GM23248 (cell line): ENCODE results near the gene IGFBP4. TPM values are rescaled to one million over a fixed set of nuclear protein-coding genes. Genes with fewer than 3 reads are reported as not detected.
A peak's percentile ranks its signal among the peaks of the same experiment; 100 is the strongest.

ENCODE experiments used
- DNase-seq: peaks from one replicate; pipeline ENCODE4 v3.0.0-alpha.2; 2015
- H2AFZ ChIP-seq: fragments of 200-600 bp; sonication (generic); 2 replicates; pipeline ENCODE4 v1.6.1; 2016; ENCODE audit warnings: antibody characterized with exemption
- H3F3A ChIP-seq: fragments of 200-600 bp; sonication (generic); 2 replicates; pipeline ENCODE4 v1.6.1; 2016; ENCODE audit warnings: mild to moderate bottlenecking, antibody characterized with exemption, mixed run types; ENCODE audit not compliant: insufficient read depth
- H3K27ac ChIP-seq: fragments of 200-600 bp; sonication (generic); 2 replicates; pipeline ENCODE4 v1.5.1; 2016; ENCODE audit warnings: mild to moderate bottlenecking
- H3K27me3 ChIP-seq: fragments of 200-600 bp; sonication (generic); replicated peaks from 2 replicates; pipeline ENCODE4 v1.6.1; 2016; ENCODE audit warnings: mild to moderate bottlenecking; ENCODE audit not compliant: insufficient read depth
- H3K36me3 ChIP-seq: fragments of 200-600 bp; sonication (generic); 2 replicates; pipeline ENCODE4 v1.6.1; 2016; ENCODE audit warnings: low read depth, mild to moderate bottlenecking
- H3K4me1 ChIP-seq: fragments of 200-600 bp; sonication (generic); 2 replicates; pipeline ENCODE4 v1.6.1; 2016; ENCODE audit warnings: mild to moderate bottlenecking; ENCODE audit not compliant: insufficient read depth
- H3K4me2 ChIP-seq: fragments of 200-600 bp; sonication (generic); one replicate; pipeline ENCODE4 v1.6.1; 2016; ENCODE audit warnings: mild to moderate bottlenecking; ENCODE audit not compliant: unreplicated experiment
- H3K4me3 ChIP-seq: fragments of 200-600 bp; sonication (generic); 2 replicates; pipeline ENCODE4 v1.5.1; 2016; ENCODE audit warnings: mild to moderate bottlenecking
- H3K79me2 ChIP-seq: fragments of 200-600 bp; sonication (generic); 2 replicates; pipeline ENCODE4 v1.6.1; 2016; ENCODE audit warnings: mild to moderate bottlenecking; ENCODE audit not compliant: insufficient read depth
- H3K9ac ChIP-seq: fragments of 200-600 bp; sonication (generic); 2 replicates; pipeline ENCODE4 v1.6.1; 2016; ENCODE audit warnings: mild to moderate bottlenecking
- H3K9me2 ChIP-seq: fragments of 200-600 bp; sonication (generic); 2 replicates; pipeline ENCODE4 v1.6.1; 2016; ENCODE audit warnings: mixed run types, mild to moderate bottlenecking, moderate library complexity; ENCODE audit not compliant: insufficient read depth
- H3K9me3 ChIP-seq: fragments of 200-600 bp; sonication (generic); one replicate; pipeline ENCODE4 v1.6.1; 2017; ENCODE audit warnings: low read depth
- H4K20me1 ChIP-seq: fragments of 200-600 bp; sonication (generic); 2 replicates; pipeline ENCODE4 v1.6.0; 2016; ENCODE audit not compliant: insufficient read depth
- EZH2 ChIP-seq: fragments of 200-600 bp; sonication (generic); IDR thresholded peaks from 2 replicates; pipeline ENCODE4 v1.6.1; 2018; ENCODE audit warnings: antibody characterized with exemption, mild to moderate bottlenecking; ENCODE audit not compliant: insufficient read depth, poor library complexity, severe bottlenecking
- EZH2phosphoT487 ChIP-seq: fragments of 200-600 bp; sonication (generic); IDR thresholded peaks from 2 replicates; pipeline ENCODE4 v1.6.1; 2018; ENCODE audit warnings: antibody characterized with exemption, moderate library complexity, mild to moderate bottlenecking, low read depth; ENCODE audit not compliant: insufficient read depth
- WGBS, 2 experiments: methylation state at CpG; one replicate each; pipeline ENCODE4 v1.1.6; 2015 to 2017; ENCODE audit warnings: low lambda C conversion rate in 2 of 2, low coverage in 1 of 2; ENCODE audit errors: missing lambda C conversion rate in 2 of 2; 5-methylcytosine and 5-hydroxymethylcytosine counted together
- in situ Hi-C: fragments of 300-500 bp; cut with MboI; formaldehyde crosslinking; loops from 2 replicates; pipeline ENCODE4 v1.15.0; 2020
- polyA plus RNA-seq: library from polyadenylated mRNA; unstranded; fragments of >200 nt; fragmentation: Nextera tagmentation; extraction: Ambion mirVana; gene quantifications from 2 replicates; pipeline ENCODE4 v1.2.1, GENCODE V29; 2016
- total RNA-seq: library from RNA; depleted of rRNA; stranded (reverse); fragments of >200 nt; shearing (Covaris generic); gene quantifications from 2 replicates; pipeline ENCODE4 v1.2.3, GENCODE V29; 2014

IGFBP4 gene
- total and polyA plus RNA-seq, 2 experiments from 2014 or later = 408 to 1,209 TPM

DNA sequence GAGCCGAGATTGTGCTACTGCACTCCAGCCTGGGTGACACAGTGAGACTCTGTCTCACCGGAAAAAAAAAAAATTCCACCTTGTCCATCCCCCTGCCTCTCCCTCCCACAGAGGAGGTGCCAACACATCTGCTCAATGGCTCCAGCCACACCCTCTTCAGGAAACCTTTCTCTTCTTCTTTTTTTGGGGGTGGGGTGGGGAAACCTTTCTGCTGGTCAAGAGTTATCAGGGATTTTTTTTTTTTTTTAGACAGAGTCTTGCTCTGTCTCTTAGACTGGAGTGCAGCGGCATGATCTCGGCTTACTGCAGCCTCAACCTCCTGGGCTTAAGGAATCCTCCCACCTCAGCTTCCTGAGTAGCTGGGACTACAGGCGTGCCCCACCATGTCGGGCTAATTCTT is 39.5 kb downstream of the IGFBP4 start:
- H3F3A ChIP-seq = peaks cover 32% of the 10 kb centered on the region
- H4K20me1 ChIP-seq = no peaks in the 10 kb centered on the region
- H3K79me2 ChIP-seq = no peaks in the 10 kb centered on the region
- peaks cover 52% of the 10 kb centered on the region for H3K4me1 ChIP-seq
- DNase-seq = no peak
- WGBS, 2 experiments = 90 to 94% methylated on average over 6 of the region's 6 CpGs
- no peaks in the 10 kb centered on the region for H3K9me2 ChIP-seq
- no peaks in the 10 kb centered on the region for H3K9me3 ChIP-seq
- H2AFZ ChIP-seq = no peak overlapping the region
- no peak overlapping the region for H3K27ac ChIP-seq
- TF ChIP-seq EZH2 (no peak), EZH2phosphoT487 (no peak)
- in situ Hi-C loops = no loop called here
- H3K27me3 ChIP-seq = no peaks in the 10 kb centered on the region
- H3K9ac ChIP-seq = no peak overlapping the region
- no peaks in the 10 kb centered on the region for H3K36me3 ChIP-seq
- H3K4me2 ChIP-seq = no peak overlapping the region
- no peak overlapping the region for H3K4me3 ChIP-seq

DNA sequence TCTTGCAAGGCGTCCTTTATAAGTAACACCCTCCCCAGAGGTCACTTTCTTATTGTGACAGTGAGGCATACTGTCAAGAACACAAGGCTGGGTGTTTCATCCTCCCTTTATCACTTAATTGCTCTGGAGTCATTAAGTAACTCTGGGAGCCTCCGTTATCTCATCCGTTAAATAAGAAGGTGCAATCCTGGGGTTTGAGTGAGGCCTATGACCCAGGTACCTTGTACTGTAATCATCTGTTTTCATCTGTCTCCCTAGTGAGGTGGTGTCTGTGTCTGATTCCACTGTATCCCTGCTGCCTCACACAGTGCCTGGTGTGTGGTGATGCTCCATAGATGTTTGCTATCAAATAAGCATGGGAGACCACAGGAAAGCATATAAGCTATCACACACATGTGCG is 40.4 kb downstream of the IGFBP4 start:
- H3K9ac ChIP-seq = no peak overlapping the region
- in situ Hi-C loops = no loop called here
- 96 to 98% methylated on average over 4 of the region's 4 CpGs for WGBS, 2 experiments

DNA sequence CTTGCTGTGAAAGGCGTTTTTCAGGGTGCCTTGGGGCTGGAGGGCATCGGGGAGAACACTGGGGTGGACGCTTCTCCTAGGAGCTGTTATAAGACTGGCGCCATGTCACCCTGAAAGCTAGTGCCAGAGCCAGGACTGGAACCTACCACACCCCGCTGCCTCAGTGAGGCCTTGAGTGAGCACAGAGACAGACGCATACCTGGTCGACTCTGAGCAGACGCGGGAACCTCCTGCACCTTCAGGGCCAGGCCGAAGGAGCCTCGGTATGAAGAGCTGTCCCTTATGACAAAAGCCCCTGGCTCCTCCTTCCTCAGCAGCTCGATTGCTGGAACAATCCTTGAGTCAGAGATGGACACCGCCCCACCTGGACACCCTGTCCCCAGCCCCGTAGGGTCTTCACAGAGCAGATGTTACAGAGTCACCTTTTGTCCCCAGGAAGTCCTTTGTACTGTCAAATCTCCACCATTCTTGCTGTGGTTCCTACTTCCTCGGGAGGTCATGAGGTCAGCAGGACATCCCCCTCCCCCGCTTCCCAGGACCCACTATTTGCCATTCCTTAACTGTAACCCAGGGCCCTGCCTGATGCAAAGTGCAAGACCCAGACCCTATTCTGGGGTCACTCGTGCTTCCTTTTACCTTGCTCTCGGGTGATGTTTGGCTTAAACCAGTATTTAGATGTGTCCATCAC is 41.2 kb downstream of the IGFBP4 start:
- 98% methylated on average over 18 of the region's 18 CpGs for WGBS, 2 experiments
- Histone ChIP-seq H3K79me2 (no peaks in the 10 kb centered on the region), H3K27ac (peak overlapping the region; percentile 99)

More for the DNA sequence above, 40.4 kb downstream of the IGFBP4 start:
- Histone ChIP-seq H3K27me3 (no peaks in the 10 kb centered on the region), H4K20me1 (no peaks in the 10 kb centered on the region), H3K4me1 (peaks cover 58% of the 10 kb centered on the region), H3K9me2 (no peaks in the 10 kb centered on the region), H3F3A (peaks cover 38% of the 10 kb centered on the region), H2AFZ (no peak overlapping the region), H3K27ac (no peak overlapping the region), H3K4me3 (no peak overlapping the region), H3K36me3 (no peaks in the 10 kb centered on the region), H3K4me2 (no peak overlapping the region), H3K9me3 (no peaks in the 10 kb centered on the region), H3K79me2 (no peaks in the 10 kb centered on the region)
- DNase-seq = no peak
- TF ChIP-seq EZH2phosphoT487 = no peak
- TF ChIP-seq EZH2 = no peak

DNA sequence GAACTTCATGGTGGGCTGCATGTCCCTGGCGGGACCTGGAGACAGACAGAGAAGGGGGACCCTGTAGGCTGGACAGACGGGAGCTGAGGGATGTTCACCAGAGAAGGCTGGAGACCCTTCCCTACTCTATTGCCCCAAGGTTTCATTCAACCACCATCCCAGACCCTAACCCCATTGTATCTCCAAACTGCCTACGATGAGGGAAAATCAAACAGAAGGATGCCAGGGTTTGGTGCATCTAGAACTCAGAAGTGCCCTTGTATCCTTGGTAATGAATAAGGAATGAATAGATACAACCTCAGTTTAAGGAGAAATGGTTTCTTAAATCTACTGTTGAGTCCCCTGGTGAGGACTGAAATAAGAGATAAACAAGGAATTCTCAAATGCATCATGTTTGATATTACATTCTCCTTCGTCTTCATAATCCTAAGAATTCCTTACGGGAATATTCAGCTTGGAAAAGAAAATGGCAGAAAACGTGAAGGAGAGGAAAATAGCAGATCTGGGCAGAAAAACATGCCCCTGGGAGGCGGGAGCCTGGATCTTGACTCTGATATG is 41.8 kb downstream of the IGFBP4 start:
- H3F3A ChIP-seq = peaks cover 36% of the 10 kb centered on the region
- 64 to 70% methylated on average over 7 of the region's 7 CpGs for WGBS, 2 experiments
- no peak overlapping the region for H2AFZ ChIP-seq
- H3K27me3 ChIP-seq = no peaks in the 10 kb centered on the region
- H3K9me3 ChIP-seq = no peaks in the 10 kb centered on the region
- H3K9me2 ChIP-seq = no peaks in the 10 kb centered on the region
- no peaks in the 10 kb centered on the region for H3K36me3 ChIP-seq
- TF ChIP-seq EZH2phosphoT487 (no peak), EZH2 (no peak)
- no peak for DNase-seq
- H3K79me2 ChIP-seq = no peaks in the 10 kb centered on the region
- peak overlapping the region; percentile 80 for H3K9ac ChIP-seq
- H3K4me2 ChIP-seq = peak overlapping the region; percentile 63
- no peaks in the 10 kb centered on the region for H4K20me1 ChIP-seq
- in situ Hi-C loops = no loop called here
- peaks cover 57% of the 10 kb centered on the region for H3K4me1 ChIP-seq
- peak overlapping the region; percentile 99 for H3K27ac ChIP-seq
- 0 out of 2 replicates have a peak overlapping the region, but pooled peaks have one; percentile 39 for H3K4me3 ChIP-seq

More for the DNA sequence above, 41.2 kb downstream of the IGFBP4 start:
- peaks cover 38% of the 10 kb centered on the region for H3F3A ChIP-seq
- 0 out of 2 replicates have a peak overlapping the region, but pooled peaks have one; percentile 80 for H3K9ac ChIP-seq
- H3K9me2 ChIP-seq = no peaks in the 10 kb centered on the region
- no peaks in the 10 kb centered on the region for H3K27me3 ChIP-seq
- no peak overlapping the region for H2AFZ ChIP-seq
- no peaks in the 10 kb centered on the region for H3K9me3 ChIP-seq
- H3K36me3 ChIP-seq = no peaks in the 10 kb centered on the region
- H4K20me1 ChIP-seq = no peaks in the 10 kb centered on the region
- H3K4me1 ChIP-seq = peaks cover 58% of the 10 kb centered on the region
- TF ChIP-seq EZH2 (no peak), EZH2phosphoT487 (no peak)
- H3K4me2 ChIP-seq = peak overlapping the region; percentile 63
- in situ Hi-C loops = no loop called here
- H3K4me3 ChIP-seq = no peak overlapping the region
- DNase-seq = no peak
